Nephron progenitor cell (in vitro differentiated cells): ENCODE data around the gene DNER.

Source experiments
- DNase-seq: peaks from one replicate; pipeline ENCODE4 v3.0.0; 2021
- H3K27ac Mint-ChIP-seq: 2 replicates; pipeline ENCODE4 v1.8.0; 2021; ENCODE audit warnings: mild to moderate bottlenecking, moderate library complexity, mixed read lengths
- H3K27me3 Mint-ChIP-seq: 2 replicates; pipeline ENCODE4 v1.8.0; 2021; ENCODE audit warnings: mild to moderate bottlenecking, low read depth, mixed read lengths; ENCODE audit not compliant: poor library complexity
- H3K36me3 Mint-ChIP-seq: 2 replicates; pipeline ENCODE4 v1.8.0; 2021; ENCODE audit warnings: low read depth, mixed read lengths
- H3K4me1 Mint-ChIP-seq: 2 replicates; pipeline ENCODE4 v1.8.0; 2021; ENCODE audit warnings: mixed read lengths
- H3K4me3 Mint-ChIP-seq: 2 replicates; pipeline ENCODE4 v1.8.0; 2021; ENCODE audit warnings: mild to moderate bottlenecking, moderate library complexity, mixed read lengths
- H3K9me3 Mint-ChIP-seq: 2 replicates; pipeline ENCODE4 v1.8.0; 2021; ENCODE audit warnings: mild to moderate bottlenecking, moderate library complexity, mixed read lengths
- TF ChIP-seq, protein P1 (sequence below): fragments of 200-600 bp; sonication (generic); IDR thresholded peaks from 2 replicates; pipeline ENCODE4 v1.5.0; 2021; ENCODE audit warnings: antibody characterized with exemption

DNER gene

GRCh38 chr2:229447227-229447626, 267.1 kb downstream of the DNER start:
- Mint-ChIP-seq H3K27ac (no peak overlapping the region), H3K4me1 (peaks cover 12% of the 10 kb centered on the region), H3K9me3 (no peaks in the 10 kb centered on the region), H3K4me3 (no peak overlapping the region), H3K27me3 (no peaks in the 10 kb centered on the region), H3K36me3 (no peaks in the 10 kb centered on the region)
- TF ChIP-seq, protein P1, sequence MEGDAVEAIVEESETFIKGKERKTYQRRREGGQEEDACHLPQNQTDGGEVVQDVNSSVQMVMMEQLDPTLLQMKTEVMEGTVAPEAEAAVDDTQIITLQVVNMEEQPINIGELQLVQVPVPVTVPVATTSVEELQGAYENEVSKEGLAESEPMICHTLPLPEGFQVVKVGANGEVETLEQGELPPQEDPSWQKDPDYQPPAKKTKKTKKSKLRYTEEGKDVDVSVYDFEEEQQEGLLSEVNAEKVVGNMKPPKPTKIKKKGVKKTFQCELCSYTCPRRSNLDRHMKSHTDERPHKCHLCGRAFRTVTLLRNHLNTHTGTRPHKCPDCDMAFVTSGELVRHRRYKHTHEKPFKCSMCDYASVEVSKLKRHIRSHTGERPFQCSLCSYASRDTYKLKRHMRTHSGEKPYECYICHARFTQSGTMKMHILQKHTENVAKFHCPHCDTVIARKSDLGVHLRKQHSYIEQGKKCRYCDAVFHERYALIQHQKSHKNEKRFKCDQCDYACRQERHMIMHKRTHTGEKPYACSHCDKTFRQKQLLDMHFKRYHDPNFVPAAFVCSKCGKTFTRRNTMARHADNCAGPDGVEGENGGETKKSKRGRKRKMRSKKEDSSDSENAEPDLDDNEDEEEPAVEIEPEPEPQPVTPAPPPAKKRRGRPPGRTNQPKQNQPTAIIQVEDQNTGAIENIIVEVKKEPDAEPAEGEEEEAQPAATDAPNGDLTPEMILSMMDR = no peak
- no peak for DNase-seq

DNA sequence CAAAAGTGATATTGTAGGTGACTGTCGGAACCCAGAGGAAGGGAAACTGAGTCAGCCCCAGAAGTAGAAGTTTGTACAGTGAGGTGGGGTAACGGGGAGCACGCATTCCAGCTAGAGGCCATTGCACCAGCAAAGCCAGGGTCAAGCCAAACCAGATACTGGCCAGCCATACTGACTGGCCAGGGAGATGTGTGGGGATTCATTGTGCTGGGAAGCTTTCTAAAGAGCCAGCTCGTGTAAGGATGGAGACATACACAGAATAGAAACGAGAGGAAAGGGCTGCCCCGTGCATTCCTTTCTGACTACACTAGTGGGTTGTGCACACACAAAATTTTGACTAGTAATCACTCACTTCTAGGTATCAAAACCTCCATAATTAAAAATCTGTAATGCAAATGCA, 268.0 kb downstream of the DNER start:
- Mint-ChIP-seq H3K27me3 (no peaks in the 10 kb centered on the region), H3K9me3 (no peaks in the 10 kb centered on the region), H3K27ac (no peak overlapping the region), H3K4me1 (peaks cover 12% of the 10 kb centered on the region), H3K36me3 (no peaks in the 10 kb centered on the region), H3K4me3 (no peak overlapping the region)
- TF ChIP-seq, protein P1 = no peak
- DNase-seq = no peak

- no peak for DNase-seq
Observed at GRCh38 chr2:229445501-229446211, 268.7 kb downstream of the DNER start.

GRCh38 chr2:229445019-229445418, 269.3 kb downstream of the DNER start:
- DNase-seq = no peak
- Mint-ChIP-seq H3K4me1 (peaks cover 12% of the 10 kb centered on the region), H3K27me3 (no peaks in the 10 kb centered on the region), H3K9me3 (no peaks in the 10 kb centered on the region), H3K4me3 (no peak overlapping the region), H3K36me3 (no peaks in the 10 kb centered on the region), H3K27ac (no peak overlapping the region)
- TF ChIP-seq, protein P1 = no peak

More at GRCh38 chr2:229445501-229446211, 268.7 kb downstream of the DNER start:
- no peaks in the 10 kb centered on the region for H3K27me3 Mint-ChIP-seq
- H3K4me1 Mint-ChIP-seq = peaks cover 12% of the 10 kb centered on the region
- TF ChIP-seq, protein P1 = no peak
- no peaks in the 10 kb centered on the region for H3K36me3 Mint-ChIP-seq
- no peak overlapping the region for H3K27ac Mint-ChIP-seq
- H3K4me3 Mint-ChIP-seq = no peak overlapping the region
- no peaks in the 10 kb centered on the region for H3K9me3 Mint-ChIP-seq

DNA sequence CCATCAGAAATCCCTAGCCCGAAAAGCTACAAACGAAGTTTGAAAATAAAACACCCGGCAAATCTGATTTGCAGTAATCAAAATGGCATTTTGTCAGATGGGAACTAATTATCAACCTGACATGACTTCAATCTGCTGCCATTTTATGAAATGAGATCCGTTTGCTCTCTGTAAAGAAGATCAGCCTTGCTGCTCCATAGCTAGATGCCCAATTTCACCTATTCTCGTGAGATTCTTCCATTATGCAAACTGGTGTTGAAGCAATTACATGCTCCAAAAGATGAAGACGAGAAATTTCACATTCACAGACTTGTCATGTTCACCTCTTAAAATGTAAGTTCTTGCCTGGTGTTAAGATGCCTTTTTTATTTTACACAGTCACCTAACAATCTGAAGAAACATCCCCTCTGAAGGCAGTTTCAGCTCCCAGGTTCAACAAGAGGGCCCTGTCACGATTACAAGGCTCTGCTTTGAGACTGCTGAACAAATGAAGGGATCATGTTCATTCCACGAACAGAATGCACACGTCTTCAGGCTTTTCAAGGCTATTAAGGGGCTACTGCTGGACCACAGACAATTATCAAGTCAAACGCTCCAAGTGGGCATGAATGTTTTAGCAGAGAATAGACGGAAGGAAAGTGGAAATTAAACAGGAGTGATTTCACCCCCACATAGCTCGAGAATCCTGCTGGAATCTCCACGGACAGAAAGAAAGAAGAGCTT, 270.6 kb downstream of the DNER start:
- H3K9me3 Mint-ChIP-seq = no peaks in the 10 kb centered on the region
- no peak overlapping the region for H3K4me3 Mint-ChIP-seq
- no peaks in the 10 kb centered on the region for H3K27me3 Mint-ChIP-seq
- TF ChIP-seq, protein P1 = no peak
- no peak for DNase-seq
- no peak overlapping the region for H3K27ac Mint-ChIP-seq
- no peaks in the 10 kb centered on the region for H3K36me3 Mint-ChIP-seq
- peaks cover 12% of the 10 kb centered on the region for H3K4me1 Mint-ChIP-seq
